ENCODE data around the gene CRB3.

Gene CRB3

DNA sequence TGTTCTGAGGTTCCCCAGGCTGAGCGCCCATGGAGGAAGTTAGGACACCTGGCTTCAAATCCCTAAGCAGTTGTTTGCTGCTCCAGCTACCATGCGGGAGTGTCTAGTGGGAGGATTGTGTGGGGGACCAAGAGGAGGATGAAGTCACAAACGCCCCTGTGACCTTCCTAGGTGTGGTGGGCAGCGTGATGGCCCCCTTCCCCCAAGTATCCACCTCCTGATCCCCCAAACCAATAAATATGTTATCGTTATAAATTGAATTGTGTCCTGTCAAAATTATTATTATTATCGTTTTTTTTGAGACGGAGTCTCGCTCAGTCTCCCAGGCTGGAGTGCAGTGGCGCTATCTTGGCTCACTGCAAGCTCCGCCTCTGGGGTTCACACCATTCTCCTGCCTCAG lies 30.4 kb upstream of the CRB3 start, which contains the start of gene SLC25A41:
SLC25A41 (minus strand) TSS at position 101 of the 400 bp plus-strand sequence; CDS start at position 31, 70 bp downstream.
- POLR2A ChIA-PET (ENCODE audit: low non-redundant PET) = no interaction called here
- no peak within 1 kb of the TSS for H3K27ac ChIP-seq
- CTCF ChIA-PET = no interaction called here
- no peak for DNase-seq (ENCODE audit: low spot score)
- TF ChIP-seq, protein P1, sequence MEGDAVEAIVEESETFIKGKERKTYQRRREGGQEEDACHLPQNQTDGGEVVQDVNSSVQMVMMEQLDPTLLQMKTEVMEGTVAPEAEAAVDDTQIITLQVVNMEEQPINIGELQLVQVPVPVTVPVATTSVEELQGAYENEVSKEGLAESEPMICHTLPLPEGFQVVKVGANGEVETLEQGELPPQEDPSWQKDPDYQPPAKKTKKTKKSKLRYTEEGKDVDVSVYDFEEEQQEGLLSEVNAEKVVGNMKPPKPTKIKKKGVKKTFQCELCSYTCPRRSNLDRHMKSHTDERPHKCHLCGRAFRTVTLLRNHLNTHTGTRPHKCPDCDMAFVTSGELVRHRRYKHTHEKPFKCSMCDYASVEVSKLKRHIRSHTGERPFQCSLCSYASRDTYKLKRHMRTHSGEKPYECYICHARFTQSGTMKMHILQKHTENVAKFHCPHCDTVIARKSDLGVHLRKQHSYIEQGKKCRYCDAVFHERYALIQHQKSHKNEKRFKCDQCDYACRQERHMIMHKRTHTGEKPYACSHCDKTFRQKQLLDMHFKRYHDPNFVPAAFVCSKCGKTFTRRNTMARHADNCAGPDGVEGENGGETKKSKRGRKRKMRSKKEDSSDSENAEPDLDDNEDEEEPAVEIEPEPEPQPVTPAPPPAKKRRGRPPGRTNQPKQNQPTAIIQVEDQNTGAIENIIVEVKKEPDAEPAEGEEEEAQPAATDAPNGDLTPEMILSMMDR (conservative IDR thresholded peaks at IDR 0.05; ENCODE audit: low read depth) = no peak

DNA sequence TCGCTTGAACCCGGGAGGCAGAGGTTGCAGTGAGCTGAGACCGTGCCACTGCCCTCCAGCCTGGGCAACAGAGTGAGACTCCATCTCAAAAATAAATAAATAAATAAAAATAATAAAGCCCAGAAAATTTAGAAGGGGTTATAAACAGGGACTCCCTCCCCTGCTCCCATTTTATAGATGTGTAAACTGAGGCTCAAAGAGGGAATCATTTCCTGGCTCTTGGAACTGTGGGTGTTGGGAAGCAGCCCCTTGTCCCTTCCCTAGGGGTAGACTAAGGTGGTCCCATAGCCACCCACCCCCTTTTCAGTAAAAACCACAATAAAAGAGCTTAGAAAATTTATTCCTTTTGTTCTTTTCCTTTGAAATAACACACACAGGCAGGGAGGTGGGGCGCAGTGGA lies 24.3 kb upstream of the CRB3 start:
- H3K27ac ChIP-seq = no peak overlapping the region
- TF ChIP-seq, protein P1 (conservative IDR thresholded peaks at IDR 0.05; ENCODE audit: low read depth) = no peak
- DNase-seq (ENCODE audit: low spot score) = no peak
- ChIA-PET CTCF (no interaction called here), POLR2A (ENCODE audit: low non-redundant PET) (no interaction called here)

DNA sequence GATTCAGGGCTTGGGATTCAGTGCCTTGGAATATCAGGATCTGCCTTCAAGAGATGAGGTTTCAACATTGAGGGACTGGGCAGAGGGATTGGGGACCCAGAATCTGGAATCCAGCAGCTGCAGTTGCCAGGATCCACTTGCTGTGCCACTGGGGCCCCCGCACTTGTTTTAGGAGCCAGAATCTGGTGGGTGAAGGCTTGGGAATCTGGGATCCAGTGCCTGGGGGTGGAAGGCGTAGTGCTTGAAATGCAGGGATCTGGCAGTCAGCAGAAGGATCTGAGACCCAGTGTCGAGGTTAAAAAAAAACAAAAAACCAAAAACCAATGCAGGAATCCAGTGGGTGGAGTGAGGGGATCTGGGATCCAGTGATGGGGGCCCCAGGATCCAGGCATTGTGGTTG lies 23.2 kb upstream of the CRB3 start:
- ChIA-PET POLR2A (ENCODE audit: low non-redundant PET) (no interaction called here), CTCF (no interaction called here)
- TF ChIP-seq, protein P1 (conservative IDR thresholded peaks at IDR 0.05; ENCODE audit: low read depth) = no peak
- DNase-seq (ENCODE audit: low spot score) = no peak
- no peak overlapping the region for H3K27ac ChIP-seq

DNA sequence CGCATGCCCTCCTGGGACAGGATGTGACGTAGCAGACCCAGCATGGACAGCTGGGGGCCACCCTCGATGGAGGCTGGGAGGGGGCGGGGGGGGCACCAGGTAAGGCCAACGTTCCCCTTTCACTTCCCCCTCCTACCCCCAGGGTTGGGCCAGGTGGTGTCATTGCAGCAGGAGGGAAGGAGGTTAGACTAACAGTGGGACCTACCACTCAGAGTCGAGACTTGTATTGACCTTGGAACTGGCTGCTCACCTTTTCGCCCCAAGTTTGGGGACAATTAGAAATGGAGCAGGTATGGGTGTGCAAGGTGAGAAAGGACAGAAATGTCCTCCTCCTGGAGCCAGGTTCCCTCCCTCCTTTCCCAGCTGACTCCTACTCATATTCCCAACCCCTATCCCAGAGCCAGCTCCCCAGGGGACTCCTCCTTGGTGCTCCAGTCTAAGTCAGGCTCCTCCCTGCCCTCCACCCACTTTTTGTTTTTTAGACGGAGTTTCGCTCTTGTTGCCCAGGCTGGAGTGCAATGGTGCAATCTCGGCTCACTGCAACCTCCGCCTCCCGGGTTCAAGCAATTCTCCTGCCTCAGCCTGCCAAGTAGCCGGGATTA lies 21.9 kb upstream of the CRB3 start:
- ChIA-PET CTCF (no interaction called here), POLR2A (ENCODE audit: low non-redundant PET) (no interaction called here)
- TF ChIP-seq, protein P1 (conservative IDR thresholded peaks at IDR 0.05; ENCODE audit: low read depth) = no peak

DNA sequence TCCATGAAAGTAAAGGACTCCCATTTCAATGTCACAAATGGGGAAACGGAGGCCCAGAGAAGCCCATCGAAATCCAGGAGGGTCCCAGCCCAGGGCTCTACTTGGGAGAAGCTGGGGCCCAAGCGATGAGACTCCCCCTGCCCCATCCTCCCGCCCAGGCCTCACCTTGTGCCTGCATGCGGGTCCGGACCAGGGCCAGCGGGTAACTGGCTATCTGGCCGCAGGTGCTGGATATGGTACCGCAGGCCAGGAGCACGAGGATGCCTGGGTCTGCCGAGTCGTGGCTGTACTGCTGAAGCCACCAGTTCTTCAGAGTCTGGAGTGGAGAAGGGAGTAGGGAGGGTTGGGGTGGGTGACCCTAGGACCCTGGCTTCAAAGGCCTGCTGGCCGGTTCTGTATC lies 20.1 kb upstream of the CRB3 start:
- CTCF ChIA-PET = no interaction called here
- POLR2A ChIA-PET (ENCODE audit: low non-redundant PET) = no interaction called here
- no peak overlapping the region for H3K27ac ChIP-seq
- TF ChIP-seq, protein P1 (conservative IDR thresholded peaks at IDR 0.05; ENCODE audit: low read depth) = no peak
- DNase-seq (ENCODE audit: low spot score) = no peak

More for the DNA sequence above, 21.9 kb upstream of the CRB3 start:
- no peak overlapping the region for H3K27ac ChIP-seq
- DNase-seq (ENCODE audit: low spot score) = no peak

DNA sequence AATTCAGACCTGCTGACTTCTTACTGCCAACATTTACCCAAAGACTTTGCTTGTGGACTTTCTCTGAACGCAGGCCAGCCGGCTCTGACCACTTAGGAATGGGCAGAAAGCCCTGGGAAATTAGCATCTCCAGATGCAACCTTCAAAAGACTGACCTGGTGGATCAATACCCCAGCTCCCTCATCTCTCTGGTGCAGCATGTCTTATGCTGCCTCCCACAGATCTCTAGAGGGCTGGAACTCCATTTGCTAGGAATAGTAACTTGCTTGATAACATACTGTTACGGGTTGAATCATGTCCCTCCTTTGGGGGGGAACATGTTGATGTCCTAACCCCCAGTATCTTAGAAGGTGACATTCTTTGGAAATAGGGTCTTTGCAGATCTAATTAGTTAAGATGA lies 17.6 kb upstream of the CRB3 start:
- ChIA-PET CTCF (no interaction called here), POLR2A (ENCODE audit: low non-redundant PET) (no interaction called here)
- no peak for DNase-seq (ENCODE audit: low spot score)
- TF ChIP-seq, protein P1 (conservative IDR thresholded peaks at IDR 0.05; ENCODE audit: low read depth) = no peak
- no peak overlapping the region for H3K27ac ChIP-seq
